Stomach (tissue), 19 donors: ENCODE data around the gene TMEM35A. TPM values are rescaled to one million over a fixed set of nuclear protein-coding genes. Genes with fewer than 3 reads are reported as not detected.

Experiments used
- DNase-seq, 2 donors: peaks; one replicate each; pipeline versions ENCODE4 v3.0.0 to v3.0.0-alpha.2; 2013 to 2019
- H3K27ac ChIP-seq, 5 donors: fragments of 200-600 bp in 4 of 5; sonication (generic) in 4 of 5; one replicate each; pipeline ENCODE4 v1.5.1; 2013 to 2019; ENCODE audit warnings: mild to moderate bottlenecking in 1 of 5, moderate library complexity in 1 of 5
- H3K27me3 ChIP-seq, 3 donors: fragments of 200-600 bp; sonication (generic); one replicate each; pipeline ENCODE4 v1.5.1; 2017 to 2019; ENCODE audit warnings: mixed run types in 1 of 3
- H3K36me3 ChIP-seq, 4 donors: fragments of 200-600 bp; sonication (generic); 1 replicate in 3 of 4; 2 replicates in 1 of 4; pipeline ENCODE4 v1.5.1; 2016 to 2019
- H3K4me1 ChIP-seq, 4 donors: fragments of 200-600 bp; sonication (generic); one replicate each; pipeline ENCODE4 v1.5.1; 2016 to 2019
- H3K4me3 ChIP-seq, 4 donors: fragments of 200-600 bp; sonication (generic) in 3 of 4; one replicate each; pipeline ENCODE4 v1.5.1; 2016 to 2019; ENCODE audit warnings: mild to moderate bottlenecking in 1 of 4
- H3K9me3 ChIP-seq, 4 donors: fragments of 200-600 bp; sonication (generic); one replicate each; pipeline ENCODE4 v1.5.1; 2016 to 2019
- CTCF ChIP-seq, 7 experiments: fragments of 450-650 bp in 4 of 7; fragments of 200-600 bp in 3 of 7; sonication (generic) in 3 of 7; IDR thresholded peaks; one replicate each; pipeline ENCODE4 v1.5.1; 2016 to 2019; ENCODE audit warnings: antibody characterized with exemption in 7 of 7, control low read depth in 2 of 7, mild to moderate bottlenecking in 1 of 7
- EP300 ChIP-seq: sonication (generic); formaldehyde crosslinking; IDR thresholded peaks from one replicate; pipeline ENCODE4 v1.6.1; 2017; ENCODE audit warnings: antibody characterized with exemption
- POLR2A ChIP-seq, 4 donors: fragments of 450-650 bp; IDR thresholded peaks; one replicate each; pipeline ENCODE4 v1.6.1; 2016; ENCODE audit warnings: antibody characterized with exemption in 4 of 4, control low read depth in 2 of 4, mild to moderate bottlenecking in 1 of 4, moderate library complexity in 1 of 4
- POLR2AphosphoS5 ChIP-seq, 3 donors: sonication (generic); formaldehyde crosslinking; IDR thresholded peaks; one replicate each; pipeline ENCODE4 v1.6.1; 2016; ENCODE audit warnings: antibody characterized with exemption in 3 of 3
- WGBS, 5 donors: extraction: QIAGEN DNeasy Blood & Tissue Kit in 3 of 5; methylation state at CpG; one replicate each; pipeline versions ENCODE4 v1.1.5 to v1.1.7; 2013 to 2018; 5-methylcytosine and 5-hydroxymethylcytosine counted together
- intact Hi-C: fragments of 100-400 bp; cut with DNase I; formaldehyde crosslinking; loops from one replicate; pipeline ENCODE4 v1.15.1; 2023; ENCODE audit warnings: low total_unique reads
- long read RNA-seq, 10 donors: transcript quantifications; one replicate each; lab custom pipeline, GENCODE V29; 2026
- polyA plus RNA-seq, 3 donors: library from polyadenylated mRNA; stranded (reverse); fragments of 200-250 nt; gene quantifications; one replicate each; pipeline ENCODE4 v1.2.3, GENCODE V29; 2013
- total RNA-seq, 5 donors: library from RNA; depleted of rRNA; stranded (reverse); fragments of >200 nt; gene quantifications; one replicate each; pipeline versions ENCODE4 v1.1.0 to v1.2.3, GENCODE V29; 2014 to 2016
- donor health status: healthy with polysubstance abuse.
- donor health status: Bipolar disorder and iron deficiency.
- donor health status: healthy.

Gene TMEM35A, protein sequence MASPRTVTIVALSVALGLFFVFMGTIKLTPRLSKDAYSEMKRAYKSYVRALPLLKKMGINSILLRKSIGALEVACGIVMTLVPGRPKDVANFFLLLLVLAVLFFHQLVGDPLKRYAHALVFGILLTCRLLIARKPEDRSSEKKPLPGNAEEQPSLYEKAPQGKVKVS
- 1 to 10 TPM in 4 of 5 donors, under 1 TPM in 1; 0.29 to 5.4 (median 4.3) TPM for total RNA-seq
- 1 to 10 TPM in 1 of 3 donors, not detected in 2; 2.7 TPM for polyA plus RNA-seq
- long read RNA-seq, donor 1, partial matches to known transcripts = 0 of 3 reads
- long read RNA-seq, donor 1, other reads (novel, unspliced or antisense) = 0 of 3 reads
- long read RNA-seq, donor 2, transcript TMEM35A-201 (2 exons, 2,195 nt) = major isoform, 5 of 12 reads
- long read RNA-seq, donor 2, partial matches to known transcripts = 7 of 12 reads
- long read RNA-seq, donor 2, other reads (novel, unspliced or antisense) = 0 of 12 reads
- long read RNA-seq, donor 3, partial matches to known transcripts = 0 of 2 reads
- long read RNA-seq, donor 3, other reads (novel, unspliced or antisense) = 0 of 2 reads
- long read RNA-seq, donor 4, partial matches to known transcripts = 0 of 2 reads
- long read RNA-seq, donor 4, other reads (novel, unspliced or antisense) = 0 of 2 reads
- long read RNA-seq, donor 5, partial matches to known transcripts = 0 of 2 reads
- long read RNA-seq, donor 5, other reads (novel, unspliced or antisense) = 0 of 2 reads
- long read RNA-seq, donor 6, partial matches to known transcripts = 0 of 3 reads
- long read RNA-seq, donor 6, other reads (novel, unspliced or antisense) = 0 of 3 reads
- long read RNA-seq, donor 7, transcript TMEM35A-201 (2 exons, 2,195 nt) = major isoform, 14 of 14 reads
- long read RNA-seq, donor 7, partial matches to known transcripts = 0 of 14 reads
- long read RNA-seq, donor 7, other reads (novel, unspliced or antisense) = 0 of 14 reads
- long read RNA-seq, donor 8, partial matches to known transcripts = 0 of 2 reads
- long read RNA-seq, donor 8, other reads (novel, unspliced or antisense) = 0 of 2 reads
- long read RNA-seq, donor 9, transcript TMEM35A-201 (2 exons, 2,195 nt) = major isoform, 5 of 22 reads
- long read RNA-seq, donor 9, partial matches to known transcripts = 17 of 22 reads
- long read RNA-seq, donor 9, other reads (novel, unspliced or antisense) = 0 of 22 reads
- long read RNA-seq, donor 10, partial matches to known transcripts = 0 of 1 reads
- long read RNA-seq, donor 10, other reads (novel, unspliced or antisense) = 0 of 1 reads

GRCh38 chrX:101078716-101079598, at the start of gene TMEM35A:
Gene TMEM35A (plus strand): TSS chrX:101078879. CDS start chrX:101079003, 124 bp downstream.
- Histone ChIP-seq H3K4me3 (peak within 1 kb of the TSS; percentile 39 to 45 (median 42)), H3K27me3 (peaks cover 0 to 14% (median 0%) of the 10 kb centered on the region in 3 donors), H3K4me1 (peaks cover 0 to 6% (median 0%) of the 10 kb centered on the region in 4 donors), H3K36me3 (no peaks in the 10 kb centered on the region), H3K9me3 (peaks cover 0 to 1% (median 0%) of the 10 kb centered on the region in 4 donors), H3K27ac (peak within 1 kb of the TSS in 1 of 5 donors; percentile 55)
- no peak for TF ChIP-seq CTCF (IDR thresholded peaks at IDR 0.05)
- TF ChIP-seq EP300 = no peak
- TF ChIP-seq POLR2A (IDR thresholded peaks at IDR 0.05) = no peak
- TF ChIP-seq POLR2AphosphoS5 (IDR thresholded peaks at IDR 0.05) = no peak
- WGBS, 5 donors = 5 to 27% (median 5%) methylated on average over 17 to 23 of the region's 23 CpGs
- DNase-seq = peak in 1 of 2 donors; percentile 54
- intact Hi-C loops = no loop called here

GRCh38 chrX:101029665-101030064, 49.0 kb upstream of the TMEM35A start:
- intact Hi-C loops = no loop called here
- DNase-seq = no peak
- H3K4me1 ChIP-seq = no peaks in the 10 kb centered on the region
- H3K27me3 ChIP-seq = no peaks in the 10 kb centered on the region
- no peak for TF ChIP-seq POLR2A (IDR thresholded peaks at IDR 0.05)
- TF ChIP-seq EP300 = no peak
- no peak for TF ChIP-seq CTCF (IDR thresholded peaks at IDR 0.05)
- no peak for TF ChIP-seq POLR2AphosphoS5 (IDR thresholded peaks at IDR 0.05)
- H3K36me3 ChIP-seq = peaks cover 0 to 45% (median 38%) of the 10 kb centered on the region in 4 donors
- H3K4me3 ChIP-seq = no peak overlapping the region
- H3K27ac ChIP-seq = no peak overlapping the region
- 56 to 100% (median 80%) methylated on average over 1 of the region's 1 CpG for WGBS, 5 donors
- H3K9me3 ChIP-seq = no peaks in the 10 kb centered on the region

- no peaks in the 10 kb centered on the region for H3K9me3 ChIP-seq
- H3K27ac ChIP-seq = no peak overlapping the region
- H3K36me3 ChIP-seq = peaks cover 0 to 75% (median 63%) of the 10 kb centered on the region in 4 donors
- no peak overlapping the region for H3K4me3 ChIP-seq
- H3K27me3 ChIP-seq = no peaks in the 10 kb centered on the region
- TF ChIP-seq POLR2A (IDR thresholded peaks at IDR 0.05) (no peak), CTCF (IDR thresholded peaks at IDR 0.05) (no peak), EP300 (no peak)
- no peak for DNase-seq
- intact Hi-C loops = no loop called here
- no peaks in the 10 kb centered on the region for H3K4me1 ChIP-seq
These were observed 41.4 kb upstream of the TMEM35A start for GRCh38 chrX:101037231-101037630.
